Activated CD4-positive, alpha-beta T cell treated with anti-CD3 and anti-CD28 coated beads for 1 hour (primary cell): ENCODE results near the gene CYP21A2.

ENCODE experiments used
- DNase-seq: peaks from one replicate; pipeline ENCODE4 v3.0.0-alpha.2; 2020

The CYP21A2 gene

GRCh38 chr6:32084780-32085179 is 46.6 kb downstream of the CYP21A2 start:
- DNase-seq = no peak

DNA sequence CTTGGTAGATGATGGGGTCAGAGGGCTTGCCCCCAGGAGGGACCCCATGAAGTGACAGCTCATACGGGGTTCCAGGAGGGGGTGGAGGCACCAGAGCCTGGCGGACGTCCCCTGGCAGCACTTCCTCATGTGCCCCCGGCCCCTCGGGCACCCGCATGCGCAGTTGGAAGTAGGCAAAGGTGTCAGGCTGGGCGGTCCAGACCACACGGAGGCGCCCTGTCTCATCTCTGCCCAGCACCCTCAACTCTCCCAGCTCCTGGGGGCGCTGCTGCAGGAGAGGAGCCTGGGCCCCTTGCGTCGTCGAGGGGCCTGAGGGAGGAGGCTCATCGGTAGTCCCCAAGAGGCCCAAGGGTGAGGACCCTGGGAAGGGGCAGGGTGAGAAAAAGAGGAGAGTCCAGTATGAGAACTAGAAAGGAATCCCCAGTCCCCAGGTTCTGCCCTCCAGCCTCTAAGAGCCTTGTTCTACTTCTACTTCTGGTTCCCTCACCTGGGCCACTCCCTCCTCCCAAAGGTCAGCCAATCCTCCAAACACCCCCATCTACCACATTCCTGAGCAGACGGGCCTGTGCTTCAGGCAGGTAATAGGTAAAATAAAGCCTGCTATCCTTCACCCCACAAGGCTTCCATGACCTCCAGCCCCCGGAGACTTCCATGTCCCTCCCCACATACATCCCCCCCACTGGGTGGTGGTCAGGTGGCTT is 47.7 kb downstream of the CYP21A2 start:
- no peak for DNase-seq

- no peak for DNase-seq
Observed at GRCh38 chr6:32086661-32087573, 48.7 kb downstream of the CYP21A2 start.

DNA sequence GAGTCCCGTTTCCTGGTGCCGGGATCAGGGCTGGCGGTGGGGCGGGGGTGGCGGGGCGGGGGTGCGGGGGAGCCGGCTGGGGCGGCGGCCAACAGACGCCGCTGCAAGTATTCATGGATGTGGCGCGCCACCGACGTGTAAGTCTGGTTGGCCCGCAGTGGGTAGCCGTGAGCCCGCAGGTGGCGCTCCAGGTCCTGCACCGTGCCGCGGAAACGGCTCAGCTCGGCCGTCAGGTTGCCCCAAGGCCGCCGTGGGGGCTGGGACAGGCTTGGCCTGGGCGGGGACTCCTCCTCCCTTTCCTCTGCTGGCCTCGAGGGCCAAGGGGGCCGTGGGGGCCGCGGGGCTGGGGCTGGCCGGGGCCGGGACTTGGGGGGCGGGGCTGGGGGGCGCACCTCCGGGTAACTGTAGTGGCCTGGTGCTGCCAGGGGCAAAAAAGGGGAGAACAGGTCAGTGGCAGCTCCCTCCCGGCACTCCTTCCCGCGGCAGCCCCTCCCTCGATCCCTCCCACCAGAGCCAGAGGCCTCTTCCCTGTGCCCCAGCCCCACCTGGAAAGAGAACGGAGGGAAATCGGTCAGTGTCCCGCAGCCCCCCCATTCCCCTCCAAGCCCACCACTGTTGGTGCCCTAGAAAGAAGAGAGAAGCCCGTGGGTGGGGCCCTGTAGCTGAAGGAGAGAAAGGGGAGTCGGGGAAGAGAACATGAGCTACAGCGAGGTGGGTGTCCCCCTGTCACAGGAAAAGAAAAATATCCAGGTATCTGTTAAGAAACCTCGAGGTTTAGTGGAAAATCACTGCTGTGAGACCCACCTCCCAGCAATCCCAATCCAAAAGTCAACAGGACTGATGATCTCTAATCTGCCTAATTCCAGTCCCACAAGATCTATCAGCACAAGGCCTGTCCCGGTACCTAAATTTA is 49.6 kb downstream of the CYP21A2 start:
- DNase-seq = peak; percentile 61

- no peak for DNase-seq
Observed at GRCh38 chr6:32088487-32089049, 50.4 kb downstream of the CYP21A2 start.

DNA sequence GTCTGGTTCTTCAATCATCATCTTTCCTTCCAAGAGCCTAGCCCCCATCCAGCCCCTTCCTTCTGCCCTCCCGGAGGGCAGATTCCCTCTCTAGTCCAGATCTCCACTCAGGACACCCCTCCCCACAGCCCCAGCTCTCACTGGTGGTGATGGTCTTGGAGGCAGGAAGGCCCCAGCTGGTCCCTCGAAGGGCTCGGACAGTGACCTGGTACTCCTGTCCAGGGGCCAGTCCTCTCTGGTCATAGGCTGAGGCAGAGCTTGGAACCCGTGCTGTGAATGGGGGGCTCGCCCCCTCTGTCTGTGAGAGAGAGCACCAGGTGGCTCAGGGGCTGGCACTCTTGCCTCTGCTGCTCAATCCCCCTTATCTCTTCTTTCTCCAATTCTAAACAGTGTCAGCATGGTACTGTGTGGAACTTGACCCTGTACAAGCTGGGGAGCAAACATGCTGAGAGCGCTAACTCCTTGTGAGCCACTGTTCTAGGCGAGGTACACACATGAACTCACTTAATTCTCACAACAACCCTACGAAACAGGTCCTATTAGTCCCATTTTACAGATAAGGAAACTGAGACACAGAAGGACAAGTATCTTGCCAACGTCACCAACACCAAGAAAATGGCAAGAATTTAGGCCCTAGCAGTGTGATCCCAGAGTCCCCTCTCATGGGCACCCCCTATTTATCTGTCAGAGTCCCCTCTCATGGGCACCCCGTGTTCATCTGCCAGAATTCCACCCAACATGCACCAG is 51.0 kb downstream of the CYP21A2 start:
- DNase-seq = no peak
